ENCODE results near the gene USP22. TPM values are rescaled to one million over a fixed set of nuclear protein-coding genes. Genes with fewer than 3 reads are reported as not detected.

The USP22 gene
- total and polyA plus RNA-seq, 2 of the 4 experiments (the other 2 are of a cell fraction), result 161 to 319 TPM

GRCh38 chr17:21059761-21060160 is 16.9 kb upstream of the USP22 start:
- Histone ChIP-seq H4K20me1 (ENCODE audit: insufficient read depth, low read length) (no peaks in the 10 kb centered on the region), H2BK120ac (ENCODE audit: low read depth, low read length) (no peak overlapping the region), H3K36me3 (ENCODE audit: control insufficient read depth, insufficient read depth, low read length) (no peaks in the 10 kb centered on the region), H2BK15ac (ENCODE audit: low read depth, low read length) (no peak overlapping the region), H3K27ac (ENCODE audit: insufficient read depth, low read length) (no peak overlapping the region), H4K8ac (ENCODE audit: low read depth in 2 of 2, low read length in 2 of 2) (no peak overlapping the region), H3K18ac (ENCODE audit: low read depth, low read length) (no peak overlapping the region), H3K9me1 (ENCODE audit: insufficient read depth, low read length) (no peaks in the 10 kb centered on the region), H3K9me3 (ENCODE audit: control insufficient read depth, insufficient read depth, low read length) (no peaks in the 10 kb centered on the region), H2AK5ac (ENCODE audit: low read depth, low read length) (no peak overlapping the region), H3K56ac (ENCODE audit: extremely low read depth, insufficient read depth, low read length) (no peak overlapping the region), H2AFZ (replicated peaks; ENCODE audit: low read length, poor library complexity) (no peak overlapping the region), H4K91ac (ENCODE audit: insufficient read depth, low read depth, low read length) (no peak overlapping the region), H3K9ac (ENCODE audit: low read depth, low read length) (no peak overlapping the region), H3K4me2 (ENCODE audit: low read depth, low read length) (no peak overlapping the region), H2BK5ac (ENCODE audit: low read depth, low read length, poor library complexity, severe bottlenecking) (no peak overlapping the region), H3K27me3 (ENCODE audit: control insufficient read depth, insufficient read depth, low read length) (peaks cover 12% of the 10 kb centered on the region), H3K4me1 (ENCODE audit: control insufficient read depth, insufficient read depth, low read length) (no peaks in the 10 kb centered on the region), H2BK20ac (ENCODE audit: low read depth, low read length) (no peak overlapping the region), H3K14ac (replicated peaks; ENCODE audit: low read depth, low read length) (no peak overlapping the region), H4K5ac (ENCODE audit: low read depth, low read length) (no peak overlapping the region), H3K79me1 (ENCODE audit: low read depth in 1 of 2, low read length in 2 of 2) (no peaks in the 10 kb centered on the region), H3K4ac (ENCODE audit: low read depth, low read length) (no peak overlapping the region), H3K23ac (ENCODE audit: low read depth, low read length) (no peak overlapping the region), H2AK9ac (replicated peaks; ENCODE audit: low read depth, low read length, poor library complexity) (no peak overlapping the region), H3K4me3 (ENCODE audit: insufficient read depth, low read depth, low read length) (no peak overlapping the region)
- in situ Hi-C loops (cut with MboI; ENCODE audit: low sequenced_read_pairs), result no loop called here
- ChIA-PET POLR2A (ENCODE audit: unreplicated experiment) (no interaction called here), CTCF (no interaction called here)
- DNase-seq (no peak), ATAC-seq (ENCODE audit: low read depth) (no peak)
- intact Hi-C loops (cut with micrococcal nuclease), result loop anchor here (5.0 kb wide), 1 partner anchor 38 kb away; no protein-coding TSS in a partner anchor
- no TSS peak for BruUV-seq (replicated peaks)
- no peak for TF ChIP-seq RFX5 (IDR thresholded peaks at IDR 0.05; ENCODE audit: low read depth, low read length)
- TF ChIP-seq NFE2L2 (IDR thresholded peaks at IDR 0.05; ENCODE audit: low read depth, low read length), result no peak
- no peak for TF ChIP-seq BHLHE40 (IDR thresholded peaks at IDR 0.05; ENCODE audit: low read depth, low read length)
- TF ChIP-seq POLR2A (IDR thresholded peaks at IDR 0.05; ENCODE audit: low read depth, low read length), result no peak
- no peak for TF ChIP-seq MXI1 (IDR thresholded peaks at IDR 0.05; ENCODE audit: borderline replicate concordance, low read depth, low read length)
- no peak for TF ChIP-seq ELK1 (IDR thresholded peaks at IDR 0.05; ENCODE audit: borderline replicate concordance, low read depth, low read length)
- TF ChIP-seq USF2 (IDR thresholded peaks at IDR 0.05; ENCODE audit: low read depth, low read length), result no peak
- no peak for TF ChIP-seq RAD21 (IDR thresholded peaks at IDR 0.05; ENCODE audit: low read length)
- TF ChIP-seq CTCF (conservative IDR thresholded peaks at IDR 0.05; ENCODE audit: low read depth, low read length), result no peak
- TF ChIP-seq RCOR1 (IDR thresholded peaks at IDR 0.05; ENCODE audit: insufficient replicate concordance, low read length), result no peak
- no peak for TF ChIP-seq MAZ (IDR thresholded peaks at IDR 0.05; ENCODE audit: borderline replicate concordance, low read depth, low read length)
- no peak for TF ChIP-seq CEBPB (IDR thresholded peaks at IDR 0.05; ENCODE audit: low read depth, low read length)
- TF ChIP-seq SMC3 (IDR thresholded peaks at IDR 0.05; ENCODE audit: low read depth, low read length), result no peak
- TF ChIP-seq MAFK (IDR thresholded peaks at IDR 0.05; ENCODE audit: low read depth, low read length), result no peak
- no peak for TF ChIP-seq FOS (IDR thresholded peaks at IDR 0.05; ENCODE audit: low read depth, low read length)
- TF ChIP-seq CHD1 (IDR thresholded peaks at IDR 0.05; ENCODE audit: low read depth, low read length), result no peak
- 89% methylated on average over 2 of the region's 7 CpGs; no CpG with 5 or more reads in 1 of the 2 experiments for WGBS, 2 experiments (ENCODE audit: extremely low coverage in 2 of 2, insufficient read length in 1 of 2)
- dilution Hi-C loops (cut with HindIII; ENCODE audit: low sequenced_read_pairs, unreplicated experiment), result no loop called here
